ENCODE measurements around the gene OR6P1.

DNA sequence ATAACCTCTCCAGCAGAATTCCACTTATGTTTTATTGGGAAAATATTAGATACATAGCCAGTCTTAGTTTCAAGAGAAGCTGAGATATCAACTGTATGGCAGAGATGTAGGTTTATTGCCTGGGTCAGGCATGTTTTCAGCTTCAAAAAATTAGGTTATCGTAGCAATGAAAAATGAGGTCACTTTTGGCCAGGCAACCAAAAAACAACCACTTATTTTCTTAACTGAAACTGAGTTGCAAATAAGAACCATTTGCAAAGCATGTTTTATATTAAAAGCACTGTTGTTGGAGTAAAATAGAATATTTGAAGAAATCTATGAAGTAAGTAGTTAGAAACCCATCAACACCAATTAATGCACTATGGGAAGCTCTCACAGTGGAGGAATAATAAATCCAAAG is 10.7 kb downstream of the OR6P1 start:
- TF ChIP-seq CTCF (IDR thresholded peaks at IDR 0.05) = no peak
- no peak for TF ChIP-seq POLR2A (IDR thresholded peaks at IDR 0.05)
